Naive thymus-derived CD4-positive, alpha-beta T cell (primary cell): ENCODE data around the gene RCAN1. TPM values are rescaled to one million over a fixed set of nuclear protein-coding genes. Genes with fewer than 3 reads are reported as not detected.
"Not testable (repeated sequence)": the region's sequence is repeated elsewhere in the genome, so short reads cannot be mapped to it uniquely, and the experiment has no call there.

Experiments
- ATAC-seq: fragments of 150-1000 bp; cut with Tn5 transposase; 2 replicates; pipeline ENCODE4 v1.10.0; 2021; ENCODE audit warnings: mild to moderate bottlenecking, moderate library complexity
- CTCF ChIA-PET: fragments of 350-600 bp; sonication (Branson Sonifier 250); formaldehyde crosslinking; loops from one replicate; lab custom pipeline; 2021; ENCODE audit warnings: antibody characterized with exemption; lab: Charles Lee
- POLR2A ChIA-PET: fragments of 350-600 bp; sonication (Branson Sonifier 250); formaldehyde crosslinking; loops from one replicate; lab custom pipeline; 2021; ENCODE audit warnings: antibody characterized with exemption, inconsistent platforms; lab: Charles Lee
- DNase-seq, 9 donors: peaks; one replicate each; pipeline versions ENCODE4 v3.0.0 to v3.0.0-alpha.2; 2020 to 2022; ENCODE audit warnings: mixed read lengths in 1 of 9
- H3K27ac ChIP-seq: one replicate; pipeline ENCODE4 v1.7.0; 2013; ENCODE audit warnings: mild to moderate bottlenecking, low read depth, low read length, moderate library complexity
- H3K27me3 ChIP-seq, 2 donors: one replicate each; pipeline ENCODE4 v1.7.0; 2013; ENCODE audit warnings: low read length in 2 of 2, mild to moderate bottlenecking in 2 of 2, moderate library complexity in 2 of 2; ENCODE audit not compliant: control insufficient read depth in 2 of 2, insufficient read depth in 2 of 2
- H3K36me3 ChIP-seq, 3 experiments: 1 replicate in 2 of 3; 2 replicates in 1 of 3; pipeline ENCODE4 v1.7.0; 2013; ENCODE audit warnings: low read length in 3 of 3, mild to moderate bottlenecking in 3 of 3, moderate library complexity in 1 of 3; ENCODE audit not compliant: insufficient read depth in 3 of 3, control insufficient read depth in 2 of 3
- H3K4me1 ChIP-seq, 2 donors: one replicate each; pipeline ENCODE4 v1.7.0; 2013; ENCODE audit warnings: low read length in 2 of 2, mild to moderate bottlenecking in 2 of 2, moderate library complexity in 1 of 2; ENCODE audit not compliant: control insufficient read depth in 2 of 2, insufficient read depth in 2 of 2
- H3K4me3 ChIP-seq: 2 replicates; pipeline ENCODE4 v1.7.0; 2013; ENCODE audit warnings: mild to moderate bottlenecking, low read length
- H3K9me3 ChIP-seq, 3 experiments: 1 replicate in 2 of 3; 2 replicates in 1 of 3; pipeline ENCODE4 v1.7.0; 2013; ENCODE audit warnings: low read length in 3 of 3; ENCODE audit not compliant: control insufficient read depth in 2 of 3
- H3K27ac Mint-ChIP-seq, 9 donors: one replicate each; pipeline ENCODE4 v1.8.0; 2020 to 2022; ENCODE audit warnings: mixed read lengths in 9 of 9, mild to moderate bottlenecking in 8 of 9, moderate library complexity in 5 of 9, inconsistent platforms in 2 of 9
- H3K27me3 Mint-ChIP-seq, 5 donors: one replicate each; pipeline ENCODE4 v1.8.0; 2021 to 2022; ENCODE audit warnings: mixed read lengths in 5 of 5, mild to moderate bottlenecking in 1 of 5
- H3K36me3 Mint-ChIP-seq, 5 donors: one replicate each; pipeline ENCODE4 v1.8.0; 2020 to 2022; ENCODE audit warnings: mixed read lengths in 5 of 5, mild to moderate bottlenecking in 3 of 5, inconsistent platforms in 1 of 5
- H3K4me1 Mint-ChIP-seq, 7 donors: one replicate each; pipeline ENCODE4 v1.8.0; 2020 to 2022; ENCODE audit warnings: mixed read lengths in 7 of 7, mild to moderate bottlenecking in 3 of 7, inconsistent platforms in 1 of 7
- H3K4me3 Mint-ChIP-seq, 10 donors: one replicate each; pipeline ENCODE4 v1.8.0; 2020 to 2022; ENCODE audit warnings: mild to moderate bottlenecking in 10 of 10, mixed read lengths in 10 of 10, moderate library complexity in 6 of 10, inconsistent platforms in 2 of 10
- H3K9me3 Mint-ChIP-seq, 11 donors: one replicate each; pipeline ENCODE4 v1.8.0; 2020 to 2022; ENCODE audit warnings: mixed read lengths in 11 of 11, mild to moderate bottlenecking in 4 of 11, inconsistent platforms in 1 of 11, moderate library complexity in 1 of 11
- intact Hi-C, 2 donors: fragments of 100-400 bp; cut with micrococcal nuclease; formaldehyde crosslinking; loops; one replicate each; pipeline ENCODE4 v1.15.1; 2023
- polyA plus RNA-seq, 2 donors: library from polyadenylated mRNA; unstranded; fragments of 300-500 nt; fragmentation: Illumina TruSeq; gene quantifications; one replicate each; pipeline ENCODE4 v1.2.3, GENCODE V29; 2021
- total RNA-seq, 6 experiments: library from RNA in 5 of 6; stranded (reverse) in 5 of 6; gene quantifications; 1 replicate in 5 of 6; 2 replicates in 1 of 6; pipeline ENCODE4 v1.2.3 and lab custom pipeline; 2021 to 2026

Gene RCAN1
- total and polyA plus RNA-seq, 7 experiments from 2014 or later: 3.0 to 15.3 (median 5.0) TPM

- Mint-ChIP-seq H3K36me3 (peaks cover 2 to 21% (median 11%) of the 10 kb centered on the region in 5 donors), H3K4me1 (peaks cover 0 to 6% (median 0%) of the 10 kb centered on the region in 7 donors), H3K9me3 (peaks cover 0 to 13% (median 6%) of the 10 kb centered on the region in 11 donors), H3K27me3 (no peaks in the 10 kb centered on the region), H3K27ac (no peak overlapping the region), H3K4me3 (no peak overlapping the region)
- DNase-seq: no peak
- Histone ChIP-seq H3K36me3 (no peaks in the 10 kb centered on the region), H3K4me3 (no peak overlapping the region), H3K27me3 (no peaks in the 10 kb centered on the region), H3K4me1 (no peaks in the 10 kb centered on the region), H3K27ac (no peak overlapping the region), H3K9me3 (no peaks in the 10 kb centered on the region)
- CTCF ChIA-PET: no interaction called here
- ATAC-seq: no peak
- intact Hi-C loops: no loop called here
- POLR2A ChIA-PET: no interaction called here
Observed at GRCh38 chr21:34559089-34559631, 55.8 kb downstream of the RCAN1 start.

- Mint-ChIP-seq H3K27ac (no peak overlapping the region), H3K9me3 (peaks cover 0 to 15% (median 6%) of the 10 kb centered on the region in 11 donors), H3K36me3 (peaks cover 2 to 19% (median 13%) of the 10 kb centered on the region in 5 donors), H3K4me1 (no peaks in the 10 kb centered on the region), H3K4me3 (no peak overlapping the region), H3K27me3 (no peaks in the 10 kb centered on the region)
- no peak overlapping the region for H3K4me3 ChIP-seq
- no peaks in the 10 kb centered on the region for H3K9me3 ChIP-seq
- DNase-seq (no peak), ATAC-seq (no peak)
- ChIA-PET CTCF (no interaction called here), POLR2A (no interaction called here)
- H3K27ac ChIP-seq: no peak overlapping the region
- no peaks in the 10 kb centered on the region for H3K36me3 ChIP-seq
- intact Hi-C loops: no loop called here
- H3K27me3 ChIP-seq: no peaks in the 10 kb centered on the region
- no peaks in the 10 kb centered on the region for H3K4me1 ChIP-seq
Observed at GRCh38 chr21:34558166-34558565, 56.7 kb downstream of the RCAN1 start.

GRCh38 chr21:34557261-34557660 is 57.7 kb downstream of the RCAN1 start:
- no peak overlapping the region for H3K27ac ChIP-seq
- no peaks in the 10 kb centered on the region for H3K4me1 ChIP-seq
- H3K36me3 ChIP-seq: no peaks in the 10 kb centered on the region
- ChIA-PET CTCF (no interaction called here), POLR2A (no interaction called here)
- H3K9me3 ChIP-seq: no peaks in the 10 kb centered on the region
- ATAC-seq: no peak
- Mint-ChIP-seq H3K4me1 (no peaks in the 10 kb centered on the region), H3K27ac (no peak overlapping the region), H3K9me3 (peaks cover 0 to 15% (median 7%) of the 10 kb centered on the region in 11 donors), H3K4me3 (no peak overlapping the region), H3K27me3 (no peaks in the 10 kb centered on the region), H3K36me3 (peaks cover 2 to 24% (median 13%) of the 10 kb centered on the region in 5 donors)
- H3K4me3 ChIP-seq: no peak overlapping the region
- intact Hi-C loops: no loop called here
- H3K27me3 ChIP-seq: no peaks in the 10 kb centered on the region
- no peak for DNase-seq

GRCh38 chr21:34554670-34555069 is 60.2 kb downstream of the RCAN1 start:
- H3K27ac ChIP-seq, H3K9me3 ChIP-seq, intact Hi-C loops, H3K4me1 ChIP-seq, H3K4me3 ChIP-seq, H3K4me3 Mint-ChIP-seq, DNase-seq, H3K27me3 ChIP-seq, H3K36me3 ChIP-seq, H3K4me1 Mint-ChIP-seq, CTCF ChIA-PET, ATAC-seq, H3K27ac Mint-ChIP-seq, H3K27me3 Mint-ChIP-seq: not testable (repeated sequence)
- peaks cover 2 to 36% (median 18%) of the 10 kb centered on the region in 5 donors for H3K36me3 Mint-ChIP-seq
- POLR2A ChIA-PET: interaction anchor here (0.6 kb wide), 1 partner anchor 595 kb away, joined by 6 read pairs; no protein-coding TSS in a partner anchor
- H3K9me3 Mint-ChIP-seq: peaks cover 0 to 15% (median 8%) of the 10 kb centered on the region in 11 donors

- H3K4me1 ChIP-seq: no peaks in the 10 kb centered on the region
- no peak overlapping the region for H3K27ac Mint-ChIP-seq
- H3K36me3 Mint-ChIP-seq: peaks cover 2 to 36% (median 18%) of the 10 kb centered on the region in 5 donors
- no peak overlapping the region for H3K4me3 ChIP-seq
- POLR2A ChIA-PET: interaction anchor here (0.6 kb wide), 1 partner anchor 594 kb away, joined by 6 read pairs; no protein-coding TSS in a partner anchor
- peaks cover 0 to 3% (median 0%) of the 10 kb centered on the region in 7 donors for H3K4me1 Mint-ChIP-seq
- DNase-seq: no peak
- peaks cover 0 to 15% (median 8%) of the 10 kb centered on the region in 11 donors for H3K9me3 Mint-ChIP-seq
- ATAC-seq: no peak
- H3K4me3 Mint-ChIP-seq: no peak overlapping the region
- H3K27me3 Mint-ChIP-seq: no peaks in the 10 kb centered on the region
- CTCF ChIA-PET: no interaction called here
- no peaks in the 10 kb centered on the region for H3K9me3 ChIP-seq
- H3K27ac ChIP-seq: no peak overlapping the region
- H3K27me3 ChIP-seq: no peaks in the 10 kb centered on the region
- no peaks in the 10 kb centered on the region for H3K36me3 ChIP-seq
- intact Hi-C loops: no loop called here
Observed at GRCh38 chr21:34554227-34554626, 60.7 kb downstream of the RCAN1 start.

- ChIA-PET POLR2A (no interaction called here), CTCF (no interaction called here)
- Mint-ChIP-seq H3K4me1 (peaks cover 0 to 3% (median 0%) of the 10 kb centered on the region in 7 donors), H3K27me3 (no peaks in the 10 kb centered on the region), H3K36me3 (peaks cover 2 to 30% (median 18%) of the 10 kb centered on the region in 5 donors), H3K9me3 (peaks cover 0 to 15% (median 8%) of the 10 kb centered on the region in 11 donors), H3K4me3 (no peak overlapping the region), H3K27ac (no peak overlapping the region)
- Histone ChIP-seq H3K4me3 (no peak overlapping the region), H3K27ac (no peak overlapping the region), H3K36me3 (no peaks in the 10 kb centered on the region), H3K4me1 (no peaks in the 10 kb centered on the region), H3K27me3 (no peaks in the 10 kb centered on the region), H3K9me3 (no peaks in the 10 kb centered on the region)
- no peak for ATAC-seq
- no peak for DNase-seq
- intact Hi-C loops: no loop called here
Observed at GRCh38 chr21:34553151-34553952, 61.6 kb downstream of the RCAN1 start.
